Activated CD4-positive, alpha-beta T cell treated with anti-CD3 and anti-CD28 coated beads, Interleukin-2, amount 10 ng/mL, durations not matched to agents 24 days and 14 days (primary cell): ENCODE results near the gene CBR3. TPM values are rescaled to one million over a fixed set of nuclear protein-coding genes. Genes with fewer than 3 reads are reported as not detected.
"Not testable (repeated sequence)": the region's sequence is repeated elsewhere in the genome, so short reads cannot be mapped to it uniquely, and the experiment has no call there.

Experiments
- DNase-seq: peaks from one replicate; pipeline ENCODE4 v3.0.0; 2022
- H3K27ac Mint-ChIP-seq: one replicate; pipeline ENCODE4 v1.8.0; 2022; ENCODE audit warnings: mild to moderate bottlenecking, mixed read lengths
- H3K27me3 Mint-ChIP-seq: one replicate; pipeline ENCODE4 v1.8.0; 2022; ENCODE audit warnings: mixed read lengths
- H3K36me3 Mint-ChIP-seq: one replicate; pipeline ENCODE4 v1.8.0; 2022; ENCODE audit warnings: low read depth, mild to moderate bottlenecking, mixed read lengths
- H3K4me1 Mint-ChIP-seq: one replicate; pipeline ENCODE4 v1.8.0; 2021; ENCODE audit warnings: mixed read lengths
- H3K4me3 Mint-ChIP-seq: one replicate; pipeline ENCODE4 v1.8.0; 2022; ENCODE audit warnings: mild to moderate bottlenecking, moderate library complexity, mixed read lengths
- H3K9me3 Mint-ChIP-seq: one replicate; pipeline ENCODE4 v1.8.0; 2021; ENCODE audit warnings: mixed read lengths
- intact Hi-C: fragments of 100-400 bp; cut with micrococcal nuclease; formaldehyde crosslinking; loops from one replicate; pipeline ENCODE4 v1.15.1; 2023
- total RNA-seq: library from RNA; stranded (reverse); gene quantifications from 2 replicates; pipeline ENCODE4 v1.2.3, GENCODE V29; 2022

The CBR3 gene
- total RNA-seq, 1 donor from 2014 or later = 19.8 TPM

- Mint-ChIP-seq H3K4me1 (peaks cover 17% of the 10 kb centered on the region), H3K36me3 (no peaks in the 10 kb centered on the region), H3K27me3 (peaks cover 14% of the 10 kb centered on the region), H3K27ac (no peak overlapping the region), H3K9me3 (no peaks in the 10 kb centered on the region), H3K4me3 (no peak overlapping the region)
- intact Hi-C loops = no loop called here
- no peak for DNase-seq
Measured at GRCh38 chr21:36126621-36127110, 8.2 kb upstream of the CBR3 start.

- DNase-seq = no peak
- no peak overlapping the region for H3K4me3 Mint-ChIP-seq
- peaks cover 16% of the 10 kb centered on the region for H3K27me3 Mint-ChIP-seq
- peaks cover 3% of the 10 kb centered on the region for H3K36me3 Mint-ChIP-seq
- H3K27ac Mint-ChIP-seq = no peak overlapping the region
- H3K4me1 Mint-ChIP-seq = peaks cover 20% of the 10 kb centered on the region
- intact Hi-C loops = no loop called here
- H3K9me3 Mint-ChIP-seq = no peaks in the 10 kb centered on the region
Measured at GRCh38 chr21:36127250-36127904, 7.5 kb upstream of the CBR3 start.

- H3K36me3 Mint-ChIP-seq = peaks cover 3% of the 10 kb centered on the region
- intact Hi-C loops = no loop called here
- no peak for DNase-seq
- peaks cover 15% of the 10 kb centered on the region for H3K27me3 Mint-ChIP-seq
- H3K4me1 Mint-ChIP-seq = peaks cover 20% of the 10 kb centered on the region
- no peaks in the 10 kb centered on the region for H3K9me3 Mint-ChIP-seq
- no peak overlapping the region for H3K27ac Mint-ChIP-seq
- H3K4me3 Mint-ChIP-seq = no peak overlapping the region
Measured at GRCh38 chr21:36127977-36128376, 6.9 kb upstream of the CBR3 start.

- intact Hi-C loops = no loop called here
- Mint-ChIP-seq H3K4me1 (peaks cover 25% of the 10 kb centered on the region), H3K36me3 (peaks cover 3% of the 10 kb centered on the region), H3K27me3 (peaks cover 15% of the 10 kb centered on the region), H3K27ac (no peak overlapping the region), H3K9me3 (no peaks in the 10 kb centered on the region), H3K4me3 (peak overlapping the region; percentile 37)
- DNase-seq = no peak
Measured at GRCh38 chr21:36129219-36129618, 5.7 kb upstream of the CBR3 start.

- H3K36me3 Mint-ChIP-seq, DNase-seq, H3K9me3 Mint-ChIP-seq, intact Hi-C loops: not testable (repeated sequence)
- Mint-ChIP-seq H3K4me3 (peak overlapping the region; percentile 87), H3K27ac (peak overlapping the region; percentile 84), H3K27me3 (peaks cover 15% of the 10 kb centered on the region), H3K4me1 (peaks cover 26% of the 10 kb centered on the region)
Measured at GRCh38 chr21:36130414-36130762, 4.5 kb upstream of the CBR3 start.

- DNase-seq, intact Hi-C loops, H3K36me3 Mint-ChIP-seq, H3K9me3 Mint-ChIP-seq, H3K27ac Mint-ChIP-seq: not testable (repeated sequence)
- Mint-ChIP-seq H3K4me1 (peaks cover 23% of the 10 kb centered on the region), H3K4me3 (peak overlapping the region; percentile 87), H3K27me3 (peaks cover 15% of the 10 kb centered on the region)
Measured at GRCh38 chr21:36130839-36131238, 4.0 kb upstream of the CBR3 start.

- no peak overlapping the region for H3K27ac Mint-ChIP-seq
- no peak overlapping the region for H3K4me3 Mint-ChIP-seq
- DNase-seq = no peak
- H3K4me1 Mint-ChIP-seq = peaks cover 32% of the 10 kb centered on the region
- no peaks in the 10 kb centered on the region for H3K9me3 Mint-ChIP-seq
- peaks cover 5% of the 10 kb centered on the region for H3K36me3 Mint-ChIP-seq
- H3K27me3 Mint-ChIP-seq = peaks cover 11% of the 10 kb centered on the region
- intact Hi-C loops = no loop called here
Measured at GRCh38 chr21:36132696-36133095, 2.2 kb upstream of the CBR3 start.

- Mint-ChIP-seq H3K27me3 (peaks cover 4% of the 10 kb centered on the region), H3K9me3 (no peaks in the 10 kb centered on the region), H3K27ac (peak overlapping the region; percentile 97), H3K4me3 (peak overlapping the region; percentile 95), H3K36me3 (peaks cover 14% of the 10 kb centered on the region), H3K4me1 (peaks cover 25% of the 10 kb centered on the region)
- intact Hi-C loops = loop anchor here (1.0 to 2.0 kb wide), 2 partner anchors 21 to 185 kb away; partner anchors contain the start of genes DOP1B and MORC3
- peak; percentile 93 for DNase-seq
Measured at GRCh38 chr21:36135391-36136102, 668 bp downstream of the CBR3 start.

GRCh38 chr21:36139791-36140190, 4.9 kb downstream of the CBR3 start:
- DNase-seq, H3K27ac Mint-ChIP-seq, H3K27me3 Mint-ChIP-seq, H3K4me3 Mint-ChIP-seq, H3K9me3 Mint-ChIP-seq: not testable (repeated sequence)
- Mint-ChIP-seq H3K36me3 (peaks cover 20% of the 10 kb centered on the region), H3K4me1 (peaks cover 22% of the 10 kb centered on the region)
- intact Hi-C loops = loop anchor here (5.0 kb wide), 1 partner anchor 248 kb away; the partner anchor contains the start of gene CHAF1B

GRCh38 chr21:36141513-36141925, 6.6 kb downstream of the CBR3 start:
- H3K4me3 Mint-ChIP-seq = no peak overlapping the region
- H3K4me1 Mint-ChIP-seq = peaks cover 23% of the 10 kb centered on the region
- DNase-seq = peak; percentile 95
- intact Hi-C loops = loop anchor here (1.0 to 5.0 kb wide), 3 partner anchors 68 to 246 kb away; partner anchors contain the start of gene CHAF1B
- H3K9me3 Mint-ChIP-seq = no peaks in the 10 kb centered on the region
- no peaks in the 10 kb centered on the region for H3K27me3 Mint-ChIP-seq
- peak overlapping the region; percentile 18 for H3K27ac Mint-ChIP-seq
- H3K36me3 Mint-ChIP-seq = peaks cover 27% of the 10 kb centered on the region

GRCh38 chr21:36144233-36144632, 9.4 kb downstream of the CBR3 start:
- peaks cover 22% of the 10 kb centered on the region for H3K36me3 Mint-ChIP-seq
- H3K9me3 Mint-ChIP-seq, H3K4me3 Mint-ChIP-seq, DNase-seq, H3K27ac Mint-ChIP-seq, H3K27me3 Mint-ChIP-seq: not testable (repeated sequence)
- intact Hi-C loops = loop anchor here (5.0 kb wide), 1 partner anchor 243 kb away; the partner anchor contains the start of gene CHAF1B
- peaks cover 19% of the 10 kb centered on the region for H3K4me1 Mint-ChIP-seq

GRCh38 chr21:36145259-36145658, 10.4 kb downstream of the CBR3 start:
- DNase-seq = peak; percentile 73
- intact Hi-C loops = no loop called here
- Mint-ChIP-seq H3K27me3 (no peaks in the 10 kb centered on the region), H3K36me3 (peaks cover 18% of the 10 kb centered on the region), H3K4me1 (peaks cover 27% of the 10 kb centered on the region), H3K27ac (no peak overlapping the region), H3K4me3 (no peak overlapping the region), H3K9me3 (no peaks in the 10 kb centered on the region)

- no peaks in the 10 kb centered on the region for H3K9me3 Mint-ChIP-seq
- H3K27me3 Mint-ChIP-seq = peaks cover 2% of the 10 kb centered on the region
- H3K4me3 Mint-ChIP-seq = no peak overlapping the region
- intact Hi-C loops = no loop called here
- H3K4me1 Mint-ChIP-seq = peaks cover 25% of the 10 kb centered on the region
- H3K27ac Mint-ChIP-seq = no peak overlapping the region
- no peak for DNase-seq
- peaks cover 11% of the 10 kb centered on the region for H3K36me3 Mint-ChIP-seq
Measured at GRCh38 chr21:36147911-36148310, 13.0 kb downstream of the CBR3 start.

- Mint-ChIP-seq H3K4me3 (no peak overlapping the region), H3K36me3 (peaks cover 13% of the 10 kb centered on the region), H3K27me3 (peaks cover 5% of the 10 kb centered on the region), H3K9me3 (no peaks in the 10 kb centered on the region), H3K27ac (no peak overlapping the region), H3K4me1 (peaks cover 29% of the 10 kb centered on the region)
- intact Hi-C loops = no loop called here
- no peak for DNase-seq
Measured at GRCh38 chr21:36148886-36149285, 14.0 kb downstream of the CBR3 start.
